Esophagus muscularis mucosa (tissue), 4 donors: ENCODE data around the gene ACKR2. TPM values are rescaled to one million over a fixed set of nuclear protein-coding genes. Genes with fewer than 3 reads are reported as not detected.

Experiments used
- DNase-seq: peaks from one replicate; pipeline ENCODE4 v3.0.0-alpha.2; 2017; ENCODE audit errors: extremely low spot score
- H3K27ac ChIP-seq, 4 donors: fragments of 200-600 bp; sonication (generic); replicated peaks in 1 of 4; 1 replicate in 3 of 4; 2 replicates in 1 of 4; pipeline ENCODE4 v1.5.1; 2016 to 2019; ENCODE audit warnings: mild to moderate bottlenecking in 1 of 4
- H3K27me3 ChIP-seq, 4 donors: fragments of 200-600 bp; sonication (generic); one replicate each; pipeline versions ENCODE4 v1.5.1 to v1.6.0; 2016 to 2019
- H3K36me3 ChIP-seq, 4 donors: fragments of 200-600 bp; sonication (generic); one replicate each; pipeline ENCODE4 v1.5.1; 2016 to 2019
- H3K4me1 ChIP-seq, 4 donors: fragments of 200-600 bp; sonication (generic); one replicate each; pipeline ENCODE4 v1.5.1; 2016 to 2019
- H3K4me3 ChIP-seq, 4 donors: fragments of 200-600 bp; sonication (generic); 1 replicate in 2 of 4; 2 replicates in 2 of 4; pipeline ENCODE4 v1.5.1; 2016 to 2019; ENCODE audit warnings: mild to moderate bottlenecking in 4 of 4, moderate library complexity in 1 of 4
- H3K9me3 ChIP-seq, 4 donors: fragments of 200-600 bp; sonication (generic); 1 replicate in 3 of 4; 2 replicates in 1 of 4; pipeline ENCODE4 v1.5.1; 2016 to 2019
- CTCF ChIP-seq, 3 experiments: fragments of 200-600 bp in 2 of 3; fragments of 450-650 bp in 1 of 3; sonication (generic) in 2 of 3; IDR thresholded peaks; one replicate each; pipeline ENCODE4 v1.5.1; 2017 to 2019; ENCODE audit warnings: antibody characterized with exemption in 3 of 3, mild to moderate bottlenecking in 2 of 3, moderate library complexity in 1 of 3
- EP300 ChIP-seq: sonication (generic); formaldehyde crosslinking; IDR thresholded peaks from one replicate; pipeline ENCODE4 v1.6.1; 2017; ENCODE audit warnings: antibody characterized with exemption
- POLR2A ChIP-seq: fragments of 450-650 bp; IDR thresholded peaks from one replicate; pipeline ENCODE4 v1.6.1; 2017; ENCODE audit warnings: antibody characterized with exemption, moderate library complexity, mild to moderate bottlenecking, low read depth
- POLR2AphosphoS5 ChIP-seq, 2 donors: sonication (generic); formaldehyde crosslinking; IDR thresholded peaks; one replicate each; pipeline ENCODE4 v1.6.1; 2017; ENCODE audit warnings: antibody characterized with exemption in 2 of 2
- WGBS: methylation state at CpG from one replicate; pipeline ENCODE4 v1.1.5; 2018; 5-methylcytosine and 5-hydroxymethylcytosine counted together
- intact Hi-C: fragments of 100-400 bp; cut with DNase I; formaldehyde crosslinking; loops from one replicate; pipeline ENCODE4 v1.15.1; 2023
- total RNA-seq, 4 donors: library from RNA; depleted of rRNA; stranded (reverse); fragments of >200 nt; gene quantifications; one replicate each; pipeline versions ENCODE4 v1.1.0 to v1.2.1, GENCODE V29; 2016

ACKR2 gene
- total RNA-seq, 4 donors from 2014 or later, result 2.5 to 15.9 (median 7.6) TPM

GRCh38 chr3:42906070-42906847, 97.0 kb downstream of the ACKR2 start, which contains the start of gene ZNF662:
TSS of gene ZNF662 (plus strand) at chr3:42906142. CDS start at chr3:42908115, 1,973 bp downstream.
- DNase-seq, result no peak
- intact Hi-C loops, result no loop called here
- 3% methylated on average over 36 of the region's 59 CpGs for WGBS
- Histone ChIP-seq H3K27ac (peak within 1 kb of the TSS; percentile 75 to 81 (median 78)), H3K36me3 (peaks cover 5 to 37% (median 23%) of the 10 kb centered on the region in 4 donors), H3K4me1 (peaks cover 5 to 28% (median 21%) of the 10 kb centered on the region in 4 donors), H3K4me3 (peak within 1 kb of the TSS; percentile 60 to 82 (median 64)), H3K27me3 (no peaks in the 10 kb centered on the region), H3K9me3 (peaks cover 0 to 14% (median 4%) of the 10 kb centered on the region in 4 donors)
- no peak for TF ChIP-seq CTCF (IDR thresholded peaks at IDR 0.05)
- peak; percentile 25 to 46 for TF ChIP-seq POLR2AphosphoS5 (IDR thresholded peaks at IDR 0.05)

GRCh38 chr3:42906848-42907183, 97.6 kb downstream of the ACKR2 start:
- Histone ChIP-seq H3K9me3 (peaks cover 0 to 19% (median 7%) of the 10 kb centered on the region in 4 donors), H3K4me3 (peak overlapping the region; percentile 60 to 82 (median 64)), H3K27ac (peak overlapping the region in 2 of 4 donors; percentile 76 to 81), H3K36me3 (peaks cover 9 to 42% (median 29%) of the 10 kb centered on the region in 4 donors), H3K4me1 (peaks cover 5 to 28% (median 21%) of the 10 kb centered on the region in 4 donors), H3K27me3 (no peaks in the 10 kb centered on the region)
- WGBS, result 60% methylated on average over 4 of the region's 4 CpGs
- no peak for DNase-seq
- intact Hi-C loops, result no loop called here
- TF ChIP-seq POLR2A (no peak), EP300 (no peak), CTCF (IDR thresholded peaks at IDR 0.05) (no peak), POLR2AphosphoS5 (IDR thresholded peaks at IDR 0.05) (no peak)

- peak; percentile 57 for DNase-seq
- H3K36me3 ChIP-seq, result peaks cover 20 to 55% (median 39%) of the 10 kb centered on the region in 4 donors
These were observed 99.4 kb downstream of the ACKR2 start for GRCh38 chr3:42908675-42909074.

GRCh38 chr3:42911551-42911950, 102.3 kb downstream of the ACKR2 start:
- Histone ChIP-seq H3K4me3 (no peak overlapping the region), H3K27ac (no peak overlapping the region), H3K36me3 (peaks cover 38 to 76% (median 56%) of the 10 kb centered on the region in 4 donors), H3K9me3 (peaks cover 7 to 56% (median 46%) of the 10 kb centered on the region in 4 donors), H3K4me1 (peaks cover 5 to 16% (median 10%) of the 10 kb centered on the region in 4 donors), H3K27me3 (no peaks in the 10 kb centered on the region)
- intact Hi-C loops, result no loop called here
- TF ChIP-seq POLR2A, result no peak
- TF ChIP-seq POLR2AphosphoS5 (IDR thresholded peaks at IDR 0.05), result no peak
- no peak for TF ChIP-seq EP300
- TF ChIP-seq CTCF (IDR thresholded peaks at IDR 0.05), result no peak
- 96% methylated on average over 2 of the region's 2 CpGs for WGBS
- DNase-seq, result no peak

More at GRCh38 chr3:42908675-42909074, 99.4 kb downstream of the ACKR2 start:
- H3K27me3 ChIP-seq, result no peaks in the 10 kb centered on the region
- 93% methylated on average over 7 of the region's 7 CpGs for WGBS
- intact Hi-C loops, result no loop called here
- H3K9me3 ChIP-seq, result peaks cover 0 to 29% (median 17%) of the 10 kb centered on the region in 4 donors
- no peak for TF ChIP-seq POLR2AphosphoS5 (IDR thresholded peaks at IDR 0.05)
- no peak for TF ChIP-seq POLR2A
- no peak for TF ChIP-seq CTCF (IDR thresholded peaks at IDR 0.05)
- TF ChIP-seq EP300, result no peak
- H3K4me1 ChIP-seq, result peaks cover 5 to 28% (median 21%) of the 10 kb centered on the region in 4 donors
- no peak overlapping the region for H3K27ac ChIP-seq
- no peak overlapping the region for H3K4me3 ChIP-seq
